COLO829 (cell line): ENCODE results near the gene CLMN.
"Not testable (repeated sequence)": the region's sequence is repeated elsewhere in the genome, so short reads cannot be mapped to it uniquely, and the experiment has no call there.

Experiments
- DNase-seq: peaks from one replicate; pipeline ENCODE4 v3.0.0; 2012; ENCODE audit warnings: low spot score

The CLMN gene

GRCh38 chr14:95190346-95190840 is 129.3 kb downstream of the CLMN start:
- no peak for DNase-seq

- no peak for DNase-seq
These were observed 130.2 kb downstream of the CLMN start for GRCh38 chr14:95189367-95190132.

GRCh38 chr14:95188380-95188779 is 131.3 kb downstream of the CLMN start:
- DNase-seq, result no peak

- no peak for DNase-seq
These were observed 133.8 kb downstream of the CLMN start for GRCh38 chr14:95185767-95186392.

GRCh38 chr14:95185033-95185766 is 134.5 kb downstream of the CLMN start:
- DNase-seq, result no peak

- no peak for DNase-seq
These were observed 135.3 kb downstream of the CLMN start for GRCh38 chr14:95184413-95184790.

- no peak for DNase-seq
These were observed 135.9 kb downstream of the CLMN start for GRCh38 chr14:95183532-95184412.

GRCh38 chr14:95183082-95183481 is 136.6 kb downstream of the CLMN start:
- DNase-seq, result no peak

- no peak for DNase-seq
These were observed 137.3 kb downstream of the CLMN start for GRCh38 chr14:95182379-95182778.

GRCh38 chr14:95180966-95181741 is 138.6 kb downstream of the CLMN start:
- DNase-seq, result no peak

GRCh38 chr14:95175670-95176069 is 144.0 kb downstream of the CLMN start:
- DNase-seq, result not testable (repeated sequence)

- no peak for DNase-seq
These were observed 145.4 kb downstream of the CLMN start for GRCh38 chr14:95174184-95174792.

GRCh38 chr14:95173518-95173917 is 146.2 kb downstream of the CLMN start:
- DNase-seq, result no peak

GRCh38 chr14:95167177-95167576 is 152.5 kb downstream of the CLMN start:
- DNase-seq, result no peak

GRCh38 chr14:95165517-95165916 is 154.2 kb downstream of the CLMN start:
- DNase-seq, result no peak

GRCh38 chr14:95164506-95164905 is 155.2 kb downstream of the CLMN start:
- DNase-seq, result no peak

- DNase-seq, result no peak
These were observed 156.0 kb downstream of the CLMN start for GRCh38 chr14:95163666-95164065.

GRCh38 chr14:95163132-95163531 is 156.6 kb downstream of the CLMN start:
- no peak for DNase-seq

GRCh38 chr14:95162641-95163040 is 157.1 kb downstream of the CLMN start:
- no peak for DNase-seq

- peak; percentile 96 for DNase-seq
These were observed 162.2 kb downstream of the CLMN start, which contains the start of gene DICER1 for GRCh38 chr14:95157327-95158189. TSS of gene DICER1 (minus strand) at chr14:95157529. CDS start at chr14:95133458, 24,071 bp downstream.
